Measurements from ENCODE around the gene SH2D3C.

SH2D3C gene

GRCh38 chr9:127693697-127694096 is 84.8 kb downstream of the SH2D3C start:
- no peak for DNase-seq

- no peak for DNase-seq
These were observed 85.3 kb downstream of the SH2D3C start for GRCh38 chr9:127693143-127693542.

- DNase-seq = no peak
These were observed 86.4 kb downstream of the SH2D3C start for GRCh38 chr9:127692071-127692470.

DNA sequence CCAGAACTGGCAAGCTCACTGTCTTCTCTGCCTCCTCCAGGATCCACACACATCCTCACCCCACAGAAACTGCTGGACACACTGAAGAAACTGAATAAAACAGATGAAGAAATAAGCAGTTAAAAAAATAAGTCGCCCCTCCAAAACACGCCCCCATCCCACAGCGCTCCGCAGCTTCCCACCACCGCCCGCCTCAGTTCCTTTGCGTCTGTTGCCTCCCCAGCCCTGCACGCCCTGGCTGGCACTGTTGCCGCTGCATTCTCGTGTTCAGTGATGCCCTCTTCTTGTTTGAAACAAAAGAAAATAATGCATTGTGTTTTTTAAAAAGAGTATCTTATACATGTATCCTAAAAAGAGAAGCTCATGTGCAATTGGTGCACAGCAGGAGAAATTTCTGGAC is 87.7 kb downstream of the SH2D3C start:
- DNase-seq = no peak

DNA sequence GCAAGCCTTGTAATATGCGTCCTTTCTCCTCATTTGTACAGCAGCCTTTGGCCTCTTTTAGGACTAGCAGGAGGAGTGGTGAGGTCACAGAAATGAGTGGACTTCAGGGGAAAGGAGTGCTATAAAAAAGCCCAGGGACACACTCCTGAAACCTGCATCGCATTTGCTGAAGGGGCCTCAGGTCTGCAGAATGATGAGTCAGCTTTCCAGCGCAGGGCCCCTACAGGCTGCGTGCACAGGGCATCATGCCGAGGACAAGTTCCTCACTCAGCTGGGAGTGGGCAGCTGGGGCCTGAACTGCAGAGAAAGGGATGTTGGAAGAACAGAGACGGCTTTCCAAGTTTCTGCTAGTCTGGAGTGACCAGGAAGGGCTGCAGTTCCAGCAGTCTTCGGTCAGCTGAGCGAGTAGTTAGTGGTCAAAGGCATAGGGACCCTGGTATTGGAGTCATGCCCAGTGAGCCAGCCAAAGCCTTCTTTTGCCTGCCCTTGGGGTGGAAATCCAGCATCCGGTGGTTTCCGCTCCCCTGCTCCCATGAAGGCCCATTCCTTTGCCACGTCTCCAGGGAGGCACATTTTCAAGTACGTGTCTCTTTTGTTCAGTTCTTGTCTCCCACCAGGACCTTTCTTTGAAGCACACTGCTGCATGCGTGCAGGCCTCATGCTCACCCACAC is 89.0 kb downstream of the SH2D3C start:
- no peak for DNase-seq

All from NCI-H774 (cell line).